Mesenchymal stem cell (in vitro differentiated cells and primary cell): ENCODE measurements around the gene JADE3.

ENCODE experiments used
- DNase-seq: peaks from one replicate; pipeline ENCODE4 v3.0.0-alpha.2; 2013
- H2AFZ ChIP-seq: one replicate; pipeline ENCODE4 v1.6.1; 2013; ENCODE audit warnings: low read depth, mild to moderate bottlenecking, control low read depth, inconsistent platforms, low read length, moderate library complexity
- H2AK5ac ChIP-seq: 2 replicates; pipeline ENCODE4 v1.6.1; 2013; ENCODE audit warnings: low read length, moderate library complexity, mild to moderate bottlenecking, inconsistent platforms; ENCODE audit not compliant: severe bottlenecking
- H2BK120ac ChIP-seq: one replicate; pipeline ENCODE4 v1.6.1; 2013; ENCODE audit warnings: low read depth, mild to moderate bottlenecking, inconsistent platforms, low read length, moderate library complexity
- H2BK12ac ChIP-seq, 2 experiments: one replicate each; pipeline ENCODE4 v1.6.1; 2013; ENCODE audit warnings: inconsistent platforms in 2 of 2, low read length in 2 of 2, mild to moderate bottlenecking in 2 of 2, moderate library complexity in 2 of 2, control low read depth in 1 of 2
- H2BK15ac ChIP-seq: one replicate; pipeline ENCODE4 v1.6.1; 2013; ENCODE audit warnings: mild to moderate bottlenecking, low read depth, inconsistent platforms; ENCODE audit not compliant: poor library complexity, severe bottlenecking
- H2BK5ac ChIP-seq: 2 replicates; pipeline ENCODE4 v1.6.1; 2013; ENCODE audit warnings: low read depth, mild to moderate bottlenecking, low read length, control low read depth, inconsistent platforms; ENCODE audit not compliant: poor library complexity, severe bottlenecking
- H3K14ac ChIP-seq, 2 experiments: one replicate each; pipeline ENCODE4 v1.6.1; 2013; ENCODE audit warnings: inconsistent platforms in 2 of 2, low read length in 2 of 2, control low read depth in 1 of 2, mild to moderate bottlenecking in 1 of 2, moderate library complexity in 1 of 2
- H3K18ac ChIP-seq, 2 experiments: one replicate each; pipeline ENCODE4 v1.6.1; 2013; ENCODE audit warnings: inconsistent platforms in 2 of 2, low read length in 2 of 2, control low read depth in 1 of 2, low read depth in 1 of 2, mild to moderate bottlenecking in 1 of 2
- H3K23ac ChIP-seq, 2 experiments: one replicate each; pipeline ENCODE4 v1.6.1; 2013; ENCODE audit warnings: inconsistent platforms in 2 of 2, low read length in 2 of 2, mild to moderate bottlenecking in 2 of 2, moderate library complexity in 2 of 2, control low read depth in 1 of 2
- H3K27ac ChIP-seq: 2 replicates; pipeline ENCODE4 v1.5.1; 2013; ENCODE audit warnings: mild to moderate bottlenecking, moderate library complexity, low read length, control low read depth, inconsistent platforms; ENCODE audit not compliant: poor library complexity, severe bottlenecking
- H3K27me3 ChIP-seq, 2 experiments: 2 replicates each; pipeline versions ENCODE4 v1.6.1 to v1.7.0; 2013; ENCODE audit warnings: low read length in 2 of 2, mild to moderate bottlenecking in 2 of 2, moderate library complexity in 2 of 2, control low read depth in 1 of 2, inconsistent platforms in 1 of 2; ENCODE audit not compliant: control insufficient read depth in 1 of 2, insufficient read depth in 1 of 2
- H3K36me3 ChIP-seq, 2 experiments: 2 replicates each; pipeline versions ENCODE4 v1.6.1 to v1.7.0; 2013; ENCODE audit warnings: low read length in 2 of 2, control low read depth in 1 of 2, inconsistent platforms in 1 of 2, low read depth in 1 of 2, mild to moderate bottlenecking in 1 of 2; ENCODE audit not compliant: insufficient read depth in 2 of 2, control insufficient read depth in 1 of 2
- H3K4ac ChIP-seq, 2 experiments: one replicate each; pipeline ENCODE4 v1.6.1; 2013; ENCODE audit warnings: inconsistent platforms in 2 of 2, low read length in 2 of 2, mild to moderate bottlenecking in 2 of 2, moderate library complexity in 2 of 2, control low read depth in 1 of 2, low read depth in 1 of 2
- H3K4me1 ChIP-seq: 2 replicates; pipeline ENCODE4 v1.6.1; 2013; ENCODE audit warnings: low read depth, low read length, control low read depth; ENCODE audit not compliant: control insufficient read depth, insufficient read depth
- H3K4me2 ChIP-seq: 2 replicates; pipeline ENCODE4 v1.6.1; 2013; ENCODE audit warnings: low read length, mild to moderate bottlenecking, inconsistent platforms; ENCODE audit not compliant: poor library complexity, severe bottlenecking
- H3K4me3 ChIP-seq, 2 experiments: 2 replicates each; pipeline versions ENCODE4 v1.5.1 to v1.7.0; 2013; ENCODE audit warnings: low read length in 2 of 2, mild to moderate bottlenecking in 2 of 2, control low read depth in 1 of 2, low read depth in 1 of 2; ENCODE audit not compliant: insufficient read depth in 1 of 2
- H3K79me1 ChIP-seq: replicated peaks from 2 replicates; pipeline ENCODE4 v1.6.1; 2013; ENCODE audit warnings: mild to moderate bottlenecking, control low read depth, low read length, inconsistent platforms; ENCODE audit not compliant: poor library complexity, severe bottlenecking
- H3K9ac ChIP-seq: 2 replicates; pipeline ENCODE4 v1.7.0; 2013; ENCODE audit warnings: mild to moderate bottlenecking, low read length, moderate library complexity
- H3K9me3 ChIP-seq: 2 replicates; pipeline ENCODE4 v1.7.0; 2013; ENCODE audit warnings: mild to moderate bottlenecking, low read length; ENCODE audit not compliant: control insufficient read depth
- H4K8ac ChIP-seq: one replicate; pipeline ENCODE4 v1.6.1; 2013; ENCODE audit warnings: inconsistent platforms, mild to moderate bottlenecking, low read length, moderate library complexity
- H4K91ac ChIP-seq: one replicate; pipeline ENCODE4 v1.6.1; 2013; ENCODE audit warnings: mild to moderate bottlenecking, low read length, inconsistent platforms
- WGBS: methylation state at CpG from one replicate; pipeline ENCODE4 v1.1.7; 2013; ENCODE audit warnings: mixed read lengths; 5-methylcytosine and 5-hydroxymethylcytosine counted together

JADE3 gene

DNA sequence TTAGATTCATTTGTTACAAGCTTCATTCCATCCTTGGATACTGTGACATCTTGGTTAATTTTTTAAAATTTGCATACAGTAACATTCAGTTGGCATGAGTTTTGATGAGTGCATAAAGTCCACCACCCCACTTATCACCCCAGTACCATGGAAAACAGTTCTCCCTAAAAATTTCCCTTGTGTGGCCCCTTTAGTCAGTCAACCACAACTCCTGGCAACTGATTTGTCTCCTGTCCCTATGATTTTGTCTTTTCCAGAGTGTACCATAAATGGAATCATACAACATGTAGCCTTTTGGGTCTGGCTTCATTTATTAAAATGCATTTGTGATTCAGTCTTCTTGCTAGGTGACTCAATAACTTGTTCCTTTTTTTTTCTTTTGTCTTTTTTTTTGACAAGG is 45.5 kb upstream of the JADE3 start:
- H2AK5ac ChIP-seq, result no peak overlapping the region
- no peak overlapping the region for H3K4me3 ChIP-seq
- no peak overlapping the region for H4K91ac ChIP-seq
- no peak overlapping the region for H2BK12ac ChIP-seq
- H3K27ac ChIP-seq, result no peak overlapping the region
- H2AFZ ChIP-seq, result no peak overlapping the region
- no peak overlapping the region for H2BK120ac ChIP-seq
- H3K9me3 ChIP-seq, result no peaks in the 10 kb centered on the region
- no peak overlapping the region for H3K4ac ChIP-seq
- H3K4me2 ChIP-seq, result no peak overlapping the region
- no peak overlapping the region for H3K9ac ChIP-seq
- peaks cover 3% of the 10 kb centered on the region for H3K79me1 ChIP-seq
- no peak overlapping the region for H2BK5ac ChIP-seq
- H3K14ac ChIP-seq, result no peak overlapping the region
- H3K27me3 ChIP-seq, result no peaks in the 10 kb centered on the region
- no peak overlapping the region for H3K18ac ChIP-seq
- H4K8ac ChIP-seq, result no peak overlapping the region
- peaks cover 0 to 18% of the 10 kb centered on the region in 2 experiments for H3K36me3 ChIP-seq
- no peaks in the 10 kb centered on the region for H3K4me1 ChIP-seq
- no peak overlapping the region for H3K23ac ChIP-seq
- DNase-seq, result no peak
- no peak overlapping the region for H2BK15ac ChIP-seq

DNA sequence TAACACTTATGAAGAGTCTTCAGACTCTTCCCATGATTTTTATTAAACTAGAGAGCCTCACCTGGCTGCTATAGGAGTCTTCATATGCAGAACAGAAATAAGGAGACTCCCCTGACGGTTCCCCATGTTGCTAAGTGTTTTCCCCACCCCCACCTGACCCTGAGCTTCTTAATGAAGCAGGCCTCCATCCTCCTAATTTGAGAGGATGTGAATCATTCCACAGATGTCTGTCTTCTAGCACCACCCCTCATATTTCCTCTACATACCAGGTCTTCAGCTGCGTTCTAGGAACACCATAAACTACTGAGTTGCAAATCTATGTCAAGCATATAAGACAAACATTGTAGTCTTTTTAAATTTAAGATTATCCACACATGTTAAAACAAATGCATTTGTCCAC is 38.5 kb upstream of the JADE3 start:
- H2AK5ac ChIP-seq, result no peak overlapping the region
- H3K9me3 ChIP-seq, result no peaks in the 10 kb centered on the region
- no peak overlapping the region for H3K23ac ChIP-seq
- no peak overlapping the region for H3K18ac ChIP-seq
- H2BK12ac ChIP-seq, result no peak overlapping the region
- H3K4me2 ChIP-seq, result no peak overlapping the region
- no peak overlapping the region for H4K91ac ChIP-seq
- H3K14ac ChIP-seq, result no peak overlapping the region
- H2BK5ac ChIP-seq, result no peak overlapping the region
- no peak overlapping the region for H2BK120ac ChIP-seq
- no peak overlapping the region for H4K8ac ChIP-seq
- no peaks in the 10 kb centered on the region for H3K4me1 ChIP-seq
- no peak overlapping the region for H3K4me3 ChIP-seq
- no peak overlapping the region for H2AFZ ChIP-seq
- no peak overlapping the region for H3K9ac ChIP-seq
- DNase-seq, result no peak
- H2BK15ac ChIP-seq, result no peak overlapping the region
- 0% methylated on average over 1 of the region's 2 CpGs for WGBS
- H3K27me3 ChIP-seq, result peaks cover 0 to 8% of the 10 kb centered on the region in 2 experiments
- H3K27ac ChIP-seq, result no peak overlapping the region
- H3K36me3 ChIP-seq, result peaks cover 0 to 3% of the 10 kb centered on the region in 2 experiments
- H3K4ac ChIP-seq, result no peak overlapping the region
- H3K79me1 ChIP-seq, result peaks cover 1% of the 10 kb centered on the region

DNA sequence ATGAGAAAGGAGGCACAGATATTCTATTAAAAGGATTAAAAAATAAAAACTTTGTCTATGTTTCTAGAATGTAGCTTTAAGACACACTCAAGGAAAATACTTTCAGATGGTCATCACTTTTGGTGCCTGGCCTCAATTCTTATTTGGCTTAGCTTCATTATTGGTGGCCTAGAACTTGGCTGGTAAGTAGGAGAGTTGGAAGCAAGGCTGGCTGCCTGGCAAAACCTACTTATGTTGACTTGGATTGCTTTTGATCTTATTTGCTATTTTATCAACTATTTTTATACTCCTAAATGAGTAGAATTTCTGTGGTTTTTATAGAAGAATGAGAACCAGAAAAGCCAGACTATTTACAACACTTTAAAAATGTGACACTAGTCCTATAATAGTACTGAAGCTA is 35.3 kb upstream of the JADE3 start:
- no peak overlapping the region for H4K91ac ChIP-seq
- H3K9ac ChIP-seq, result no peak overlapping the region
- no peak overlapping the region for H2AK5ac ChIP-seq
- peaks cover under 1% of the 10 kb centered on the region for H3K79me1 ChIP-seq
- no peak overlapping the region for H3K4me3 ChIP-seq
- H2BK5ac ChIP-seq, result no peak overlapping the region
- no peak overlapping the region for H2BK12ac ChIP-seq
- H2BK120ac ChIP-seq, result no peak overlapping the region
- H4K8ac ChIP-seq, result no peak overlapping the region
- no peak overlapping the region for H3K27ac ChIP-seq
- H2BK15ac ChIP-seq, result no peak overlapping the region
- no peak overlapping the region for H2AFZ ChIP-seq
- H3K27me3 ChIP-seq, result peaks cover 0 to 12% of the 10 kb centered on the region in 2 experiments
- H3K23ac ChIP-seq, result no peak overlapping the region
- no peak overlapping the region for H3K18ac ChIP-seq
- H3K36me3 ChIP-seq, result peaks cover 0 to 16% of the 10 kb centered on the region in 2 experiments
- H3K14ac ChIP-seq, result no peak overlapping the region
- H3K4me1 ChIP-seq, result no peaks in the 10 kb centered on the region
- DNase-seq, result no peak
- H3K4ac ChIP-seq, result no peak overlapping the region
- H3K9me3 ChIP-seq, result no peaks in the 10 kb centered on the region
- H3K4me2 ChIP-seq, result no peak overlapping the region

DNA sequence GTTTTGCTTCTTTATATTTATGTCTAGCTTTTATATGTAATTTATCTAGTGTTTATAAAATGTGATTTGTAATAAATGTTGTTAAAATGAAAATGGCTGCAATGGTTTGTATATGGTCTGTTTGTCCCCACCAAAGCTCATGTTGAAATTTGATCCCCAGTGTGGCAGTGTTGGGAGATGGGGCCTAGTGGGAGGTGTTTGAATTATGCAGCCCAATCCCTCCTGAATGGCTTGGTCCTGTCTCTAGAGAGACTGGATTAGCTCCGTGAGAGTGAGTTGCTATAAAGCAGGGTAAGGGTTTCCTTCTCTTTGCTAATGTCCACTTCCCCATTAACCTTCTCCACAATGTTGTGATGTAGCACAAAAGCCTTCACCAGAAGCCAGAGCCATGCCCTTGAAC is 30.0 kb upstream of the JADE3 start:
- H3K79me1 ChIP-seq, result no peaks in the 10 kb centered on the region
- H3K27me3 ChIP-seq, result peaks cover 0 to 3% of the 10 kb centered on the region in 2 experiments
- no peak for DNase-seq
- H2BK12ac ChIP-seq, result no peak overlapping the region
- no peak overlapping the region for H2AFZ ChIP-seq
- H3K4ac ChIP-seq, result no peak overlapping the region
- no peaks in the 10 kb centered on the region for H3K4me1 ChIP-seq
- no peak overlapping the region for H3K14ac ChIP-seq
- no peak overlapping the region for H3K4me2 ChIP-seq
- no peaks in the 10 kb centered on the region for H3K9me3 ChIP-seq
- H3K23ac ChIP-seq, result no peak overlapping the region
- no peak overlapping the region for H2AK5ac ChIP-seq
- H4K91ac ChIP-seq, result no peak overlapping the region
- no peak overlapping the region for H3K4me3 ChIP-seq
- no peak overlapping the region for H3K27ac ChIP-seq
- no peak overlapping the region for H3K9ac ChIP-seq
- H3K36me3 ChIP-seq, result peaks cover 0 to 17% of the 10 kb centered on the region in 2 experiments
- H2BK5ac ChIP-seq, result no peak overlapping the region
- H3K18ac ChIP-seq, result no peak overlapping the region
- H2BK120ac ChIP-seq, result no peak overlapping the region
- no peak overlapping the region for H4K8ac ChIP-seq
- H2BK15ac ChIP-seq, result no peak overlapping the region
- WGBS, result no CpG with 5 or more reads among the region's 1 CpG
